Liver (tissue), 3 donors: ENCODE results near the gene FKBP1B.

Experiments used
- GABPA ChIP-seq, 2 donors: IDR thresholded peaks in 1 of 2; conservative IDR thresholded peaks in 1 of 2; 2 replicates each; pipeline ENCODE4 v1.6.1; 2016; ENCODE audit warnings: antibody characterized with exemption in 2 of 2, mild to moderate bottlenecking in 1 of 2, moderate library complexity in 1 of 2
- JUND ChIP-seq, 2 donors: IDR thresholded peaks; 2 replicates each; pipeline ENCODE4 v1.6.1; 2016; ENCODE audit warnings: antibody characterized with exemption in 2 of 2
- MAX ChIP-seq: IDR thresholded peaks from 2 replicates; pipeline ENCODE4 v1.6.1; 2016; ENCODE audit warnings: antibody characterized with exemption
- TAF1 ChIP-seq: conservative IDR thresholded peaks from 2 replicates; pipeline ENCODE4 v1.6.1; 2016; ENCODE audit warnings: antibody characterized with exemption, mild to moderate bottlenecking
- YY1 ChIP-seq: IDR thresholded peaks from 2 replicates; pipeline ENCODE4 v1.6.1; 2016; ENCODE audit warnings: antibody characterized with exemption, mild to moderate bottlenecking
- TF ChIP-seq, protein P1 (sequence below): fragments of 150-350 bp; IDR thresholded peaks from 2 replicates; pipeline ENCODE4 v1.5.1; 2017; ENCODE audit warnings: improper control_type of control experiment, low read depth, low read length; ENCODE audit not compliant: missing input control
- donor health status: healthy.
- donor health status: healthy.

GRCh38 chr2:24104110-24104650, 54.6 kb downstream of the FKBP1B start:
- no peak for TF ChIP-seq MAX
- TF ChIP-seq, protein P1, sequence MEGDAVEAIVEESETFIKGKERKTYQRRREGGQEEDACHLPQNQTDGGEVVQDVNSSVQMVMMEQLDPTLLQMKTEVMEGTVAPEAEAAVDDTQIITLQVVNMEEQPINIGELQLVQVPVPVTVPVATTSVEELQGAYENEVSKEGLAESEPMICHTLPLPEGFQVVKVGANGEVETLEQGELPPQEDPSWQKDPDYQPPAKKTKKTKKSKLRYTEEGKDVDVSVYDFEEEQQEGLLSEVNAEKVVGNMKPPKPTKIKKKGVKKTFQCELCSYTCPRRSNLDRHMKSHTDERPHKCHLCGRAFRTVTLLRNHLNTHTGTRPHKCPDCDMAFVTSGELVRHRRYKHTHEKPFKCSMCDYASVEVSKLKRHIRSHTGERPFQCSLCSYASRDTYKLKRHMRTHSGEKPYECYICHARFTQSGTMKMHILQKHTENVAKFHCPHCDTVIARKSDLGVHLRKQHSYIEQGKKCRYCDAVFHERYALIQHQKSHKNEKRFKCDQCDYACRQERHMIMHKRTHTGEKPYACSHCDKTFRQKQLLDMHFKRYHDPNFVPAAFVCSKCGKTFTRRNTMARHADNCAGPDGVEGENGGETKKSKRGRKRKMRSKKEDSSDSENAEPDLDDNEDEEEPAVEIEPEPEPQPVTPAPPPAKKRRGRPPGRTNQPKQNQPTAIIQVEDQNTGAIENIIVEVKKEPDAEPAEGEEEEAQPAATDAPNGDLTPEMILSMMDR = no peak
- no peak for TF ChIP-seq TAF1
- no peak for TF ChIP-seq GABPA (IDR thresholded peaks at IDR 0.05 in 1 of 2, conservative IDR thresholded peaks at IDR 0.05 in 1 of 2)
- no peak for TF ChIP-seq JUND (IDR thresholded peaks at IDR 0.05)
- no peak for TF ChIP-seq YY1
